ENCODE results near the gene GAS2L1.

GRCh38 chr22:29353860-29354259 lies 47.4 kb downstream of the GAS2L1 start:
- TF ChIP-seq CTCF (IDR thresholded peaks at IDR 0.05; ENCODE audit: poor library complexity, severe bottlenecking) (no peak), RAD21 (conservative IDR thresholded peaks at IDR 0.05) (no peak), TAF1 (IDR thresholded peaks at IDR 0.05; ENCODE audit: low read depth) (no peak)
